Activated naive CD8-positive, alpha-beta T cell treated with anti-CD3 and anti-CD28 coated beads, Interleukin-2, amount 50 U/mL, for 16 hours (primary cell): ENCODE data around the gene MRPL19.
A peak's percentile ranks its signal among the peaks of the same experiment; 100 is the strongest.
"Not testable (repeated sequence)": the region's sequence is repeated elsewhere in the genome, so short reads cannot be mapped to it uniquely, and the experiment has no call there.

ENCODE experiments used
- DNase-seq: peaks from one replicate; pipeline ENCODE4 v3.0.0-alpha.2; 2020; ENCODE audit warnings: low read depth, low spot score

Gene MRPL19

DNA sequence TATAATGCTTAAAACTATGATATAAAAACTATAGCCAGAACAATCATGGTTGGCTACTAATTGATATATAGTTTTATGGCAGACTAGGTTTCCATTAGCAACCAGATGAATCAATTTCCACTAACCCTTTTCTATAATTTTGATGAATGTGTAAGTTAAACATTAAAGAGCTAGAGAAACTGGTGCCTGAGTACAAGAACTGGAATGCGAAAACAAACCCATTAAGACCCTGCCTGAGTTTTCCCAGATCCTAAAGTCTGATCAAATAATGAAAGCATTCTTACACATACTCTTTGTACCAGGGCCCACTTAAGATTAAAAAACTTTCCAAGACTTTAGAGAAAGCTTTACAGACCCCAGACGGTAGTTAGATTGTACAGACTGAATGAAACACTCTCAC lies 21.3 kb downstream of the MRPL19 start:
- DNase-seq, result no peak

DNA sequence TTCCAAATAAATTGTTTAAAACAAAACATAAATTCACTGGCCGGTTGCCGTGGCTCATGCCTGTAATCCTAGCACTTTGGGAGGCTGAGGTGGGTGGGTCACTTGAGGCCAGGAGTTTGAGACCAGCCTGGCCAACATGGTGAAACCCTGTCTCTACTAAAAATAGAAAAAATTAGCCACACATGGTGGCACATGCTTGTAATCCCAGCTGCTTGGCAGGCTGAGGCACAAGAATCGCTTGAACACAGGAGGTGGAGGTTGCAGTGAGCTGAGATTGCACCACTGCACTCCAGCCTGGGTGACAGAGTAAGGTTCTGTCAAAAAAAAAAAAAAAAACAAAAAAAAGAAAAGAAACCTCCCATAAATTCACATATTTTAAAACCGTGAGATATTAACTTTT lies 28.8 kb downstream of the MRPL19 start:
- not testable (repeated sequence) for DNase-seq

DNA sequence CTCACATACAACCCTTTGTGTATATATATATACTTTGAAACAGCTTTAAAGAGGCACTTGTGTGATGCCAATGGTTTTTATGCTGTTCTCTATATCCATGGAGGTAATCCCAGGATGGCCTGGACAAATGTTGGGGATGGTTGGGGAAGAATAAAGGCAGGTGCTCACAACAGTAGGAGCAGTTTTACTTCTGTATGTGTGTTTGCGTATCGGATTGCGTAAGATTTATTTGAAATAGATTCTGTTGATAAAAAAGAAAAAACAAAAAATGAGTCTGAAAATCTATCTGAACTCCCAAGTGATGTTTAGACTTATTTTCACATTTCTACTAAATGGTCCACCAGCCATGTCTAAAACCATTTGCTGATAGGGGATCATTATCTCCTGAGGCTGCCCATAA lies 29.3 kb downstream of the MRPL19 start:
- DNase-seq, result no peak

DNA sequence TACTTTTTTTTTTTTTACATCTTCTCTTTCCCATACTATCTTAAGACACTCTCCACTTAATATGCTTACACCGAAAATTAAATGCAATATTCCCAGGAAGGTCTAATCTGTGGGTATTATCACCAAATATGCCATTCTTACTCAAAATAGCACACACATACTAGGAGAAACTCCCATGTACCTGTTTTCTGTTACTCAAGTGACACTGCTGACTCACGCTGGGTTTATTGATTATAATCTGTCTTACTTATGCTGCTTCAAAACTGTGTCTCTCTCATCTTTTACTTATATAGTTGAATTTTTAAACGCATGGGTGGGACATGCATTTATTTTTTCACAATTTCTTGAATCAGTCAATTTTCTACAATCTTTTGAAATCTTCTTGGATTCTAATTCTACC lies 29.9 kb downstream of the MRPL19 start:
- DNase-seq, result no peak

DNA sequence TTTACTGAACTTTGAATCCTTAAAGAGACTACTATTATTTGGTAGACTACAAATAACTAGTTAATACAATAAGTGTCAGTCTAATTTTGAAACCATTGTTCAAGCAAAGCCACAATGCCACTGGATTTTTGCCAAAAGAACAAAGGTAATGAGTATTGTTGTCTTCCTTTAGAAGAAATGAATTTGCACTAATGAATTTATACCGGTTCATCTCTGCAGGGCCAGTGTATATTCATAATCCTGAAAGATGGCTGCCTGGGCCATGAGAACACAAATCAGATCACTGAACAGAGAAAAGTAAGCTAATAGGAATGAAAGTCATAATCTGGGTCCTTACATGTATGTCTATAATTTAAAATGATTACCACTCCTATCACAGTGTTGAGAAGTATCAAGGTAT lies 33.0 kb downstream of the MRPL19 start:
- DNase-seq, result no peak

DNA sequence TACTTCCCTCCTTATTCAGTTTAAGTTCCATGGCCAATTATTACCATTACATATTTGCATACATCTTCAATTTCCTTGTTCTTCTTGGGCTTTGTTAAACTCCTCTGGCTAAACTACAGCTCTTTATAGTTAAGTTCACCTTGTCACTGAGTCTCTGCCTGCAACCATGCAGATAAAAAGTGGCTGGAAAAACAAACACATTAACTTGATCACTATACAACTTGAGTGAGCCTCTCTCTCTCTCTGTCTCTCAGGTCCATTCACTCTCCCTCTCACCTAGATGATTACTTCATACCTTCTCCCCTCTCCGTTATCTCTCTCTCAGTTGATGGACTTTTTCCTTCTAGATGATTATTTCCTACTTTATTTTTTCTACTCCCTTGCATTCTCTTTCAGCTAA lies 33.8 kb downstream of the MRPL19 start:
- no peak for DNase-seq

DNA sequence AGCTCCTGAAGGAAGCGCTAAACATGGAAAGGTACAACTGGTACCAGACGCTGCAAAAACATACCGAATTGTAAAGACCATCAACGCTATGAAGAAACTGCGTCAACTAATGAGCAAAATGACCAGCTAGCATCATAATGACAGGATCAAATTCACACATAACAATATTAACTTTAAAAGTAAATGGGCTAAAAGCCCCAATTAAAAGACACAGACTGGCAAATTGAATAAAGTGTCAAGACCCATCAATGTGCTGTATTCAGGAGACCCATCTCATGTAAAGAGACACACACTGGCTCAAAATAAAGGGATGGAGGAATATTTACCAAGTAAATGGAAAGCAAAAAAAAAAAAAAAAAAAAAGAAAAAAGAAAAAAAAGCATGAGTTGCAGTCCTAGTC lies 36.8 kb downstream of the MRPL19 start:
- DNase-seq, result not testable (repeated sequence)

DNA sequence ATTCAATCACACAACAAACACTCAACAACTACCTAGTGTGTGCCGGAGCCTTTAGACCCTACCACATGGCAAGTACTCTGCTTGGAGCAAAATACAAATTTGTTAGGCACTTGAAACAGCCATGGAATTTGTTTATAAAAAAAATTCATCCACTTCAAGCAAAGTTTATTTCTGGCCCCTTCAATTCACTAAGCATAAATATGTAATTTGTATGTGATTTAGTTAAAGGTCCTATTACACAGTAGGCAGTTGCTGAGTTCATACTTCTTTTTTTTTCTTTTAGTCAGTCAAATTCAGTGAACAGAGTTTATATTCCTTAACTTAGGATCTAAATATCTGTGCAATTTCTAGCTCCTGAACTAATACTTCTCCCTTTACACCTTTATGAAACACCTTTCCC lies 41.6 kb downstream of the MRPL19 start:
- no peak for DNase-seq

DNA sequence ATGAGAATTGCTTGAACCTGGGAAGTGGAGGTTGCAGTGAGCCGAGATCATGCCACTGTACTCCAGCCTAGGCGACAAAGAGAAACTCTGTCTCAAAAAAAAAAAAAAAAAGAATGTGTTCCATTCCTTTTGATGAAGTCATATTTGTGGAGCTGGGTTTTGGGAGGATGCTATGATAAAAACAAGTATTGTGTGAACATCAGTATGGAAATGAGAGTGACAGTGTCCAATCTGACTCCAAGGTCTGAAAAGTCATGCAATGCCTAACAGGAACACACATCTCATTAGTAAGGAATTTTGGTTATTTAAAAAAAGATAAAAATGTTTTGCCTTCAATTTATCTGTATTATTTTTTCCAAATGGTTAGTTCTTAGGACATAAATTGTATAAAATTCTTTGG lies 52.3 kb downstream of the MRPL19 start:
- no peak for DNase-seq

DNA sequence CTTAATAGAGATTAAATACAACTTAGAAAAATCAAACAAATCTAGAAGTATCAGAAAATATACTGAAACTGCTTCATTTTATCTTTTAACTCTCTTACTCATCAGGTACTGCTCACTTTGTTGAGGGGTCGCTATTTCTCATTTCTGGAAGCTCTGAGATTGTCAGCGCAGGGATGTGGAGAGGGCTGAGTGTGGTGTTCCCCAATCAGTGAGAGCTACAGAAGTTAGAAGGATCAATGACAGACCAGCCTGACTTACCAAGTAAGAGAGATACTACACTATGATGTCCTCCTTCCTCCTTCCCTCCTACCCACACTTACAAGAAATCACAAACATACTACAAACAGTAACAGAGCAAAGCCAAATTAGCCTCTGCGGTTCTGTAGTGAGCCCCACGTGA lies 56.0 kb downstream of the MRPL19 start:
- DNase-seq, result no peak

DNA sequence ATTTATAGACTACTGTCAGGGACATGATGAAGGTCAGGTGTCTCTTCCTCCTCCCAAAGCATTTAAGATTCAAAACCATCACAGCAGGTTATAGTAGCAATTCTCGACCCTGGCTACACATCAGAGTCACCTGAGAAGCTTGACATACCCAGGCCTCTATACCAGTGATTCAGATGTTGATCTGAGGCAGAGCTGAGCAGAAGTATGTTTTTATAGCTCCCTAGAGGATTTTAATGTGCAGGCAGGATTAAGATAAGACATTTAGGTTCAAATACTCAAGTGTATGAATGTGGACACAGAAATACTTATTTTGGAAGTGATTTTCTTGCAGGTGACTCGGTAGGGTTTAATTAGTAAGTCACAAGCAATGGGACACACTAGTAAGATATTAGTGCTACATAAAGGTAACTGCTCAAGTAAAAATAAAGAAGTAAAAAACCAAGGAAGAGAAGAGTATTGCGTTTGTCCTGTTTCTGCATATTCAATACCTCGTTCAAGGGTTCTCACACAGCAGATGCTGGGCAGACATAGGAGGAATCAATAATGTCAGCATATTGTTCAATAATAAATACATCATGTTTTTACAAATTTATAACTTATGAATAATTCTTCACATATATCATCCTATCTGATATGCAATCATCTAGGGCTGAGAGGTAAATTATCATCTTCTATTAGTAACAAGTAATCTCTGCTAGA lies 57.2 kb downstream of the MRPL19 start:
- DNase-seq, result no peak

DNA sequence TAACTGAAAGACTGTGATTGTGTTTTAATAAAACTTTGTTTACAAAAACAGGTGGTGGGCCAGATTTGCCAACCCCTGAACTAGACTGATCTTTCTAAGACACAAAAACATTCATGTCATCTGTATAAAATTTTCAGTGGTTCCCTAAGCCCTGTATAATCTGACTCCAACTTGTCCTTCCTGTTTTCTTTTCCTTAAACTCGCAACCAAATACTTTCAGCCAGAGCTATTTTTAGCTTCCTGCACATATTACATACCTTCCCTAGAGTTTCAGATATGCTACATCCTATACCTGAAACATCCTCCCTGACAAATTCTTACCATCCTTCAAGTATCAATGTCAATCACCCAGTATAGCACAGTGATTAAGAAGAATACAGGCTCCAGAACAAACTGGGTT lies 59.3 kb downstream of the MRPL19 start:
- DNase-seq, result no peak

DNA sequence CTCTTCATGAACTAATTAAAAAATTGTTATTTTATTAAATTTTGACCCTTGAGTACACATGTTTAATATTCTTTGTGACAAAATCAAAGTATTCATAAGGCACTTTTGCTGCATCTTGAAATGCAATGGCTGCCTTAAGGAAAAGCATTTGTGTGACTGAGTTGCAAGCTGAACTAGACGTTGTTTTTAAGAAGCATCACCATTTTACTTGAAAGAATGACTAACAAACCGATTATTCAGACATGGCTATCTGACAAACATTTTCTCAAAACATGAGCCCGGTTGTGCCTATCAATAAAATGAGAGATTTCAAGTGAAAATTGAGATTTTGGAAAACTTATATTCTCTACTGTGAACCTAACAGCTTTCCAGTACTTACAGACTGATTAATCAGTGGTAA lies 61.3 kb downstream of the MRPL19 start:
- DNase-seq, result no peak

DNA sequence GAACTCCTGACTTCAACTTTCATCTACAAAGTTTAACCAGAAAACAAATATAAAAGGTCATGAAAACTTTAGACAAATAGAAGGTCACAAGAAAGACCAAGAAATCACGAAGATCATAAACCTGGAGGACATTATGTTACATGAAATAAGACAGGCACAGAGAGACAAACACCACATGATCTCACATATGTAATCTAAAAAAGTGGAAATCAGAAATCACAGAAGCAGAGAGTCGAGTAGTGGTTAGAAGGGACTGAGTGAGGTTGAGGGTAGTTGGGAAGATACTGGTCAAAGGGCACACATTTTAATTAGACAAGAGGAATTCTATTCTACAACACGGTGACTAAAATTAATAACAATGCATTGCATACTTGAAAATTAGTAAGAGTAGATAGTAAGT lies 62.7 kb downstream of the MRPL19 start:
- DNase-seq, result no peak

DNA sequence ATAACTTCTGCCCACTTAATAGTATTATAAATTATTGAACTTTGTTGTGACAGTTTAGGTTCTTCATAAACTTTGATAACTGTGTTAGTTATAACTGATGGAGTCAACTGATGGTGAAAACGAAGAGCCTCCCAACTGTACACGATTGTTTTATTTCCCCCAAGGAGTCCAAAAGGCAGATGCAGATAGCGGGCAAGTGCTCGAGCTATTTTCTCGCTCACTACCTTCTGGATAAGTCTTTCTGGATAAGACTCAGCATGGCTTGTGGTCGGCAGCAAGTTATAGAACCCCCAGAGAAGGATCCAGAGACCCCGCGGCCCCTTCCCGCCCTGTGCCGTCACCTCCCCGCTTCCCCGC lies 63.6 kb downstream of the MRPL19 start:
- no peak for DNase-seq

DNA sequence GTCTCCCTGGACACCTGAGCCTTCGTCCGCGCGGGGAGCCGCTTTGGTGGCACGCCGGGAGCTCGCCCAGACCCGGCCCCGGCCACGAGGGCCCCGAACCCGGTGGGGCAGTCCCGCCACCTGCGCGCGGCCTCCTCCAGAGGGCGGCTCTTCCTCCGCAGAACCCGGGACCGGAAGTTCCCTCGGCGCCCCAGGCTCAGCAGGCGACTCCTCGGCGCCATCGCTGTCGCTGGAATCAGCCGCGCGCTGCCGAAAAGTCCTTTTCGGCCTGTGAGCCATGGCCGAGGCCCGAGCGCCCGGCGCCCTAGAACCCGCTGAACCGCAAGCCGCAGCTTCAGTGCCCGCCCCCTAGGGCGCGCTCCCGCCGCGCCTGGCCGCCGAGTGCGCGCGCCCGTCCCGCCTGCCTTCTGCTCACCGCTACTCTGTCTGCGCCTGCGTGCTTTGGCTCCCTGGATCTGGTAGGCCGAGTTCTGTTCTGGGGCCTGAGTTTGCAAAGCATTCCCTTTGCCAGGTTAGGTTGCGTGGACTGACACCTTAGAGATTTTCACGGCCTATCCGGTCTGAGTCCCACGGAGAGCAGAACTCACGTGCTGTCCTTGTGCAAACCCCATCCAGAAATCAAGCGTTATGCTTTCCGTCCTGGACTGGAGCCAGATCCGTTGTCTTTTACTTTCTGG lies 64.1 kb downstream of the MRPL19 start, which contains the start of gene GCFC2:
Gene GCFC2, minus strand, starts transcription at position 339 of the 677 bp plus-strand sequence. Its CDS starts 60 bp downstream, at position 279.
- peak; percentile 63 for DNase-seq

DNA sequence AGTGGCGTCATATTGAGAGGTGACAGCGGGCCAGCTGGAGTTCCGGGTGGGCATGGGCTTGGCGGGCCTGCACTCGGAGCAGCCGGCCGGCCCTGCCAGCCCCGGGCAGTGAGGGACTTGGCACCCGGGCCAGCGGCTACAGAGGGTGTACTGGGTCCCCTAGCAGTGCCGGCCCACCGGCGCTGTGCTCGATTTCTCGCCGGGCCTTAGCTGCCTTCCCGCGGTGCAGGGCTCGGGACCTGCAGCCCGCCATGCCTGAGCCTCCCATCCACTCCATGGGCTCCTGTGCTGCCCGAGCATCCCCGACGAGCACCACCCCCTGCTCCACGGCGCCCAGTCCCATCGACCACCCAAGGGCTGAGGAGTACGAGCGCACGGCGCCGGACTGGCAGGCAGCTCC lies 65.0 kb downstream of the MRPL19 start:
- DNase-seq, result not testable (repeated sequence)

DNA sequence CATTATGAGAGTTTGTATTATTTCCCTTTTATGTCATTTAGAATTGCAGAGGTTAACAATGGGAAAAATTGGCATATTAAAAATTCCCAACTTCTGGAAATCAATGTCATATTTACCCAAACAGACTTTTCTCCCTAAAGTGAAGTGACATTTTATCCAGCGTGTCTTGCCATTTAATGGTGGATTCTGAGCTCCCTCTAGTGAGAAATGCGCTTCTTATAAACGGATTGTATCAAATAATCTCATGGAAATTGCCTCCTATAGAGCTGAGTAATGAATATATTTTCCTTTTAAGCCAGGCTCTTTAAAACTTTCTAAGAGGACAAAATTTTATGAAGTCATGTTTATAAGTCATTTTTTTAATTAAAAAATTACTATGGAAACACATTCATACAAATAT lies 69.8 kb downstream of the MRPL19 start:
- DNase-seq, result no peak

DNA sequence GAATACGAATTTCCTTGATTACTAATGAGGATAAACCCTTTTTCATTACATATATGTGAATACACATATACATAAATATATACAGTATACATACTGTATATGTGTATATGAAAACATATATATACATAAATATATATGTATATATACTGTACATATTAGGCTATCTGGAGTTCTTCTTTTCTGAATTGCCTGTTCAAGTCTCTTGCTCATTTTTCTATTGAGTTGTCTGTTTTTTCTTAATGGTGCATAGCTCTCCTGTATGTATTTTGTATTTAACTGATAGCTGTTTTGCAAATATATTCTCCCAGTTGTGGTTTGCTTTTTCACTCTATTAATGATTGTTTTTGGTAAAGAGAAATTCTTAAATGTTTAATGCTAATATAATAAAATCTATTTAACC lies 73.0 kb downstream of the MRPL19 start:
- DNase-seq, result no peak

DNA sequence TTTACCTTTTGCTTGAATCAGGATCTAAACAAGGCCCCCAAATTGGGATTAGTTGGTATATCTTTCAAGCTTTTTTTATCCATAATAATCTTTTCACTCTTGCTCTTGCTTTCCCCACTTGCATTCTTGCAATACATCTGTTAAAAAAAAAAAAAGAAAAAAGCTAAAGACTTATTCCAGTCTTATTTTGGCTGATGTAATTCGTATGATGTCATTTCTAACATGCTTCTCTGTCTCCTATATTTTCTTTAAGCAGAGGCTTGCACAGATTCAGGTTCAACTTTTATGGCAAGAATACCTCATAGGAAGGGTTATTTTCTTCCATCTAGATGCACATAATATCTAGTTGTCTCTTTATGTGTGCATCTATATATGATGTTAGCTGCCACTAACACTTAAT lies 73.9 kb downstream of the MRPL19 start:
- no peak for DNase-seq

DNA sequence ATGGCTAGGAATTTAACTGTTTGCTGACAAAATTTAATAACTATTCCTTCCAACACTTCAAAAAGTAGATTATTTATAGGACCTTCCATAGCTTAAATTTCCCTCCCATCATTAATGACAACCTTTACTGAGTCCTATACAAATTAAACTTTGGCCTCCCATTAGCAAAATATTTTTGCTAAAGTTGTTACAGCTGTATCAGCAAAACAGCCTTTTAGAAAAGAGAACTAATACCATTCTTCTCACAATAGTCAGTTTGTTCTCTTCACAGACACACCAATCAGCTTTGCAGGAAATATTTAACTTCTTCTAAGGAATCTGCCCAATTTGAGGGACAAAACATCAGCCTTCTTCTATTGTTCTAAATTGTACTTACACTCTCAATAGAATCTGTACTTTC lies 76.1 kb downstream of the MRPL19 start:
- no peak for DNase-seq

DNA sequence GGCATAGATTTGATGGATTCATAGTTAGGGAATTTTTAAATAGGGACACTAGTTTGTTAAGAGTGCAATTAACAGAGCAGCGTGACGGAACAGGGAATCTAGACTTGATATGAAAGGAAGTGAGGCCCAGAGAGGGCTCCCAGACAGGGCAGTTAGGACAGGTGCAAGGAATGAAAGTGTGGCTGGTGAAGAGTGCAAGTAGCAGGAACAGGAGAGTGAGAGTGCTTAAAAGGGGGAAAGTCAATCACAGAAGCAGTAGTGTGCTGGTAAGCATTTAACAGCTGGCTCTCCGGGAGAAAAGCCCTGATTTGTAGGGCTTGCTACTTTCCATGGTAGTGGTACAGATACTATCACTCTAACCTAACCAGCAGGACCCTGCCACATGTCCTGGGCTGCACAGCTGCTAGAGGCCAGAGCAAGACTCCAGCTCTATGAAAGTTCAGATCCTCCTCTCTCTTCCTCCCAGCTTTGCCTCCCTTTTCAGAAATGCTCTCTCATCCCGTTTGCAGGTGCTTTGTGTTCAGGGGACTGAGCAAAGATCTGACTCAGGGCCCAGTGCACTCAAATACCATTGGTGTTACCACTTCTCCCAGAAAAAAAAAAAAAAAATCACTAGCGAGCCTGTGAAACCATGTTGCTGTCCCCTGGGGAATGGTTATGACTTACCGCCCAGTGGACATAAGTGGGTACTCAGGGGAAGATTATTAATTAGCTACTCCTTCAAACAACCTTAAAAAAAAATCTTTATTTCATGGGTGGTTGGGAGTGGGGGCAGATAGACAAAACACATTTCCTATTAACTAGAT lies 82.2 kb downstream of the MRPL19 start:
- no peak for DNase-seq

DNA sequence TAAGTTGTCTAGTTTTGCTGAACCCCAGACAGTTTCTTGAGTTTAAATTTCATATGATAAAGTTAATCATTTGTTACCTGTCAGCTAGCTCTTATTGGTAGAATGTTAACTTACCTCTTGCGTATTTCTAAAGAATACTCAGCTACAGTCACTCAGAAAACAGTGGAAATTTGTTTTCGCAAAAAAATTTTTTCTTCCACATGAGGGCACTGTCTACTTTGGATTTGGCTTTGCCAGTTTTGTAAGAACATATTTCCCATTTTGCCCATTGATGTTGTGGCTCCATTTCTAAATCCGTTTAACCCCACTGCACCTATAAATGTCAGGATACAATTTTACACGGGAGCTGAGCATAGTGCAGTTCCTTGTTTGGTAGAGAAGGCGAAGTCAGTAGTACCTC lies 83.3 kb downstream of the MRPL19 start:
- no peak for DNase-seq
